ENCODE data around the gene SLC35F1.

- TF ChIP-seq ZC3H10 (CRISPR knock-in tag; IDR thresholded peaks at IDR 0.05), result no peak
- no peak for TF ChIP-seq PATZ1 (CRISPR knock-in tag; IDR thresholded peaks at IDR 0.05; ENCODE audit: borderline replicate concordance)
- TF ChIP-seq GLIS3 (CRISPR knock-in tag; IDR thresholded peaks at IDR 0.05), result no peak
- TF ChIP-seq RARB (CRISPR knock-in tag; IDR thresholded peaks at IDR 0.05), result no peak
- no peak for TF ChIP-seq ZFP30 (CRISPR knock-in tag; IDR thresholded peaks at IDR 0.05)
- TF ChIP-seq SNAI2 (CRISPR knock-in tag; IDR thresholded peaks at IDR 0.05), result no peak
- no peak for TF ChIP-seq PPARA (CRISPR knock-in tag; IDR thresholded peaks at IDR 0.05; ENCODE audit: borderline replicate concordance)
- no peak for TF ChIP-seq ZFP3 (CRISPR knock-in tag; IDR thresholded peaks at IDR 0.05)
- no peak for TF ChIP-seq ISL1 (CRISPR knock-in tag; IDR thresholded peaks at IDR 0.05)
- TF ChIP-seq TCF4 (CRISPR knock-in tag; IDR thresholded peaks at IDR 0.05; ENCODE audit: borderline replicate concordance), result no peak
Observed at GRCh38 chr6:118277631-118278030, 370.6 kb downstream of the SLC35F1 start.
